WTC11 (cell line): ENCODE data around the gene TAGLN3. TPM values are rescaled to one million over a fixed set of nuclear protein-coding genes. Genes with fewer than 3 reads are reported as not detected.

ENCODE experiments used
- ATAC-seq: fragments of 200-7000 bp; cut with Tn5 transposase; 2 replicates; pipeline ENCODE4 v1.10.0; 2021; ENCODE audit warnings: mild to moderate bottlenecking, moderate library complexity
- CTCF ChIA-PET: fragments of 300-600 bp; sonication (Branson Sonifier 250); formaldehyde crosslinking; loops from one replicate; lab custom pipeline; 2021; ENCODE audit warnings: antibody characterized with exemption; lab: Charles Lee
- POLR2A ChIA-PET: fragments of 350-600 bp; sonication (Branson Sonifier 250); formaldehyde crosslinking; loops from one replicate; lab custom pipeline; 2021; ENCODE audit warnings: antibody characterized with exemption; lab: Charles Lee
- DNase-seq: peaks from one replicate; pipeline ENCODE4 v3.0.0; 2021; ENCODE audit warnings: low spot score
- H3K27ac Mint-ChIP-seq: 2 replicates; pipeline ENCODE4 v1.8.0; 2021; ENCODE audit warnings: mixed read lengths
- H3K27me3 Mint-ChIP-seq: 2 replicates; pipeline ENCODE4 v1.8.0; 2021; ENCODE audit warnings: low read depth, mild to moderate bottlenecking, moderate library complexity, mixed read lengths
- H3K36me3 Mint-ChIP-seq: 2 replicates; pipeline ENCODE4 v1.8.0; 2021; ENCODE audit warnings: mixed read lengths
- H3K4me1 Mint-ChIP-seq: 2 replicates; pipeline ENCODE4 v1.8.0; 2022; ENCODE audit warnings: mixed read lengths
- H3K4me3 Mint-ChIP-seq: 2 replicates; pipeline ENCODE4 v1.8.0; 2021; ENCODE audit warnings: mild to moderate bottlenecking, moderate library complexity, mixed read lengths
- H3K9me3 Mint-ChIP-seq: 2 replicates; pipeline ENCODE4 v1.8.0; 2021; ENCODE audit warnings: mixed read lengths
- CTCF ChIP-seq: fragments of 200-600 bp; IDR thresholded peaks from 2 replicates; pipeline ENCODE4 v1.8.0; 2022; ENCODE audit warnings: antibody characterized with exemption
- EMX1 ChIP-seq: fragments of 250-450 bp; sonication (Bioruptor Pico); IDR thresholded peaks from 2 replicates; pipeline ENCODE4 v1.8.0; 2021; ENCODE audit warnings: mild to moderate bottlenecking
- ERG ChIP-seq: fragments of 250-450 bp; sonication (Bioruptor Pico); IDR thresholded peaks from 2 replicates; pipeline ENCODE4 v1.8.0; 2021; ENCODE audit warnings: mild to moderate bottlenecking
- FOXK1 ChIP-seq: sonication (generic); formaldehyde crosslinking; IDR thresholded peaks from 2 replicates; pipeline ENCODE4 v1.8.0; 2022; ENCODE audit warnings: mild to moderate bottlenecking, moderate library complexity, missing genetic modification reagents
- NFE2L1 ChIP-seq: sonication (generic); formaldehyde crosslinking; IDR thresholded peaks from 2 replicates; pipeline ENCODE4 v1.8.1; 2023; ENCODE audit warnings: missing genetic modification reagents
- NR1H2 ChIP-seq: sonication (generic); formaldehyde crosslinking; IDR thresholded peaks from 2 replicates; pipeline ENCODE4 v1.9.0; 2021; ENCODE audit warnings: mild to moderate bottlenecking, moderate library complexity, missing genetic modification reagents
- OVOL2 ChIP-seq: fragments of 250-450 bp; sonication (Bioruptor Pico); IDR thresholded peaks from 2 replicates; pipeline ENCODE4 v1.9.0; 2021; ENCODE audit warnings: mild to moderate bottlenecking, borderline replicate concordance
- PRDM15 ChIP-seq: sonication (generic); formaldehyde crosslinking; IDR thresholded peaks from 2 replicates; pipeline ENCODE4 v1.8.0; 2022; ENCODE audit warnings: missing genetic modification reagents
- SMAD3 ChIP-seq: sonication (generic); formaldehyde crosslinking; IDR thresholded peaks from 2 replicates; pipeline ENCODE4 v1.8.0; 2022; ENCODE audit warnings: missing genetic modification reagents, mild to moderate bottlenecking, borderline replicate concordance
- SMAD4 ChIP-seq: sonication (generic); formaldehyde crosslinking; IDR thresholded peaks from 2 replicates; pipeline ENCODE4 v1.8.0; 2022; ENCODE audit warnings: mild to moderate bottlenecking, missing genetic modification reagents
- TEAD1 ChIP-seq: sonication (generic); formaldehyde crosslinking; IDR thresholded peaks from 2 replicates; pipeline ENCODE4 v1.8.0; 2022; ENCODE audit warnings: mild to moderate bottlenecking, missing genetic modification reagents
- TP53 ChIP-seq: sonication (generic); formaldehyde crosslinking; IDR thresholded peaks from 2 replicates; pipeline ENCODE4 v1.8.1; 2023; ENCODE audit warnings: mild to moderate bottlenecking, missing genetic modification reagents
- ZBTB21 ChIP-seq: sonication (generic); formaldehyde crosslinking; IDR thresholded peaks from 2 replicates; pipeline ENCODE4 v1.8.1; 2023; ENCODE audit warnings: mild to moderate bottlenecking, missing genetic modification reagents, borderline replicate concordance
- ZNF232 ChIP-seq: sonication (generic); formaldehyde crosslinking; IDR thresholded peaks from 2 replicates; pipeline ENCODE4 v1.8.0; 2022; ENCODE audit warnings: mild to moderate bottlenecking, missing genetic modification reagents
- total RNA-seq: library from RNA; stranded (reverse); gene quantifications from 3 replicates; pipeline ENCODE4 v1.2.3, GENCODE V29; 2021

The TAGLN3 gene
- total RNA-seq, 1 experiment from 2014 or later = 2.8 TPM

GRCh38 chr3:111956995-111957734, 41.6 kb upstream of the TAGLN3 start:
- H3K4me3 Mint-ChIP-seq = peak overlapping the region; percentile 12
- H3K27ac Mint-ChIP-seq = no peak overlapping the region
- POLR2A ChIA-PET = no interaction called here
- TF ChIP-seq TP53 (no peak), SMAD4 (CRISPR knock-in tag) (no peak), OVOL2 (no peak), FOXK1 (0 out of 2 replicates have a peak, but pooled peaks have one; percentile 33), TEAD1 (CRISPR knock-in tag) (no peak), NFE2L1 (no peak), EMX1 (no peak)
- no peak for DNase-seq
- H3K27me3 Mint-ChIP-seq = peaks cover 33% of the 10 kb centered on the region
- peaks cover 63% of the 10 kb centered on the region for H3K4me1 Mint-ChIP-seq
- peaks cover 3% of the 10 kb centered on the region for H3K36me3 Mint-ChIP-seq
- H3K9me3 Mint-ChIP-seq = no peaks in the 10 kb centered on the region
- ATAC-seq = peak; percentile 80
- CTCF ChIA-PET = interaction anchor here (0.7 to 2.0 kb wide), 12 partner anchors 11 to 288 kb away, joined by 3 to 10 read pairs (median 4); partner anchors contain the start of genes ABHD10 and PHLDB2

- ATAC-seq = no peak
Observed at GRCh38 chr3:111961461-111962164, 37.1 kb upstream of the TAGLN3 start.

More at GRCh38 chr3:111961461-111962164, 37.1 kb upstream of the TAGLN3 start:
- ChIA-PET POLR2A (no interaction called here), CTCF (interaction anchor here (1.2 to 1.7 kb wide), 3 partner anchors 52 to 102 kb away, joined by 3 to 7 read pairs (median 6); no protein-coding TSS in a partner anchor)
- no peak for DNase-seq
- Mint-ChIP-seq H3K27me3 (peaks cover 23% of the 10 kb centered on the region), H3K9me3 (no peaks in the 10 kb centered on the region), H3K27ac (peak overlapping the region; percentile 73; the same call in 1 of the 2 replicates), H3K4me1 (peaks cover 38% of the 10 kb centered on the region), H3K4me3 (no peak overlapping the region), H3K36me3 (peaks cover 3% of the 10 kb centered on the region)
- TF ChIP-seq ERG (CRISPR knock-in tag) = no peak
- no peak for TF ChIP-seq ZBTB21
- no peak for TF ChIP-seq PRDM15 (CRISPR knock-in tag)
- no peak for TF ChIP-seq CTCF
- no peak for TF ChIP-seq SMAD3 (CRISPR knock-in tag)
- TF ChIP-seq ZNF232 (CRISPR knock-in tag) = no peak
- TF ChIP-seq NR1H2 (CRISPR knock-in tag) = no peak
- TF ChIP-seq OVOL2 = no peak
- TF ChIP-seq, all 79 proteins: peak for 0
